Loucy (cell line): Measurements from ENCODE around the gene SPEG.

Source experiments
- EZH2phosphoT487 ChIP-seq: fragments of 200-600 bp; IDR thresholded peaks from 2 replicates; pipeline ENCODE4 v1.6.1; 2018; ENCODE audit warnings: antibody characterized with exemption, mild to moderate bottlenecking, moderate library complexity, borderline replicate concordance
- TF ChIP-seq, protein P1 (sequence below): fragments of 200-600 bp; sonication (generic); conservative IDR thresholded peaks from 2 replicates; pipeline ENCODE4 v1.5.1; 2014; ENCODE audit warnings: mild to moderate bottlenecking, antibody characterized with exemption, low read length

DNA sequence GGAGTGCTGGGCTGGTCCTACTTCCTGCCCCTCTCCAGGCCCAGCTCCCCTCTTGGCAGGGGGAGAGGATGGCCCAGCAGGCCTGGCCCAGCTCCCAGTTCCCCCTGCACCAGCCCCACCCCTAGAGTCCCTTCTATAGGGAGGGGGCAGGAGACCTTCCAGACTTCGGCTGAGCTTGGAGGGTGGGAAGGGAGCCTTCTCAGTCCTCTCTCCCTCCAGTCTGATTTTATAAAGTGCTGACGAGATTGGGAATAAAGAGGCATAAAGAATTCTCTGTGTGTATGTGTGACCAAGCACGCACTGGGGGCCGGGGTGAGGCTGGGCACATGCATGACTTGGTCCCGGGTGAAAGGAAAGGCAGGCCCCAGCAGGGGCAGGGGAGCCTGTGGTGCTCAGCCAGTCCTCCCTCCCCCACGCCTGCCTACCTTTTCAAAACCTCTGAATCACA lies 103.9 kb downstream of the SPEG start:
- TF ChIP-seq, protein P1, sequence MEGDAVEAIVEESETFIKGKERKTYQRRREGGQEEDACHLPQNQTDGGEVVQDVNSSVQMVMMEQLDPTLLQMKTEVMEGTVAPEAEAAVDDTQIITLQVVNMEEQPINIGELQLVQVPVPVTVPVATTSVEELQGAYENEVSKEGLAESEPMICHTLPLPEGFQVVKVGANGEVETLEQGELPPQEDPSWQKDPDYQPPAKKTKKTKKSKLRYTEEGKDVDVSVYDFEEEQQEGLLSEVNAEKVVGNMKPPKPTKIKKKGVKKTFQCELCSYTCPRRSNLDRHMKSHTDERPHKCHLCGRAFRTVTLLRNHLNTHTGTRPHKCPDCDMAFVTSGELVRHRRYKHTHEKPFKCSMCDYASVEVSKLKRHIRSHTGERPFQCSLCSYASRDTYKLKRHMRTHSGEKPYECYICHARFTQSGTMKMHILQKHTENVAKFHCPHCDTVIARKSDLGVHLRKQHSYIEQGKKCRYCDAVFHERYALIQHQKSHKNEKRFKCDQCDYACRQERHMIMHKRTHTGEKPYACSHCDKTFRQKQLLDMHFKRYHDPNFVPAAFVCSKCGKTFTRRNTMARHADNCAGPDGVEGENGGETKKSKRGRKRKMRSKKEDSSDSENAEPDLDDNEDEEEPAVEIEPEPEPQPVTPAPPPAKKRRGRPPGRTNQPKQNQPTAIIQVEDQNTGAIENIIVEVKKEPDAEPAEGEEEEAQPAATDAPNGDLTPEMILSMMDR = no peak
- TF ChIP-seq EZH2phosphoT487 = no peak
